ENCODE results near the gene INF2.

The INF2 gene

GRCh38 chr14:104665114-104665656, 24.2 kb upstream of the INF2 start:
- peak; percentile 22; the same call in 2 of the 3 replicates for ATAC-seq
- TF ChIP-seq BACH2 (CRISPR knock-in tag; IDR thresholded peaks at IDR 0.05; ENCODE audit: borderline replicate concordance) (no peak), TCF4 (CRISPR knock-in tag; IDR thresholded peaks at IDR 0.05; ENCODE audit: borderline replicate concordance) (no peak), SNAI2 (CRISPR knock-in tag; IDR thresholded peaks at IDR 0.05) (no peak), ZFP3 (CRISPR knock-in tag; IDR thresholded peaks at IDR 0.05) (no peak)

- TF ChIP-seq PPARA (CRISPR knock-in tag; IDR thresholded peaks at IDR 0.05; ENCODE audit: borderline replicate concordance) (no peak), ZFP3 (CRISPR knock-in tag; IDR thresholded peaks at IDR 0.05) (no peak), OSR1 (CRISPR knock-in tag; IDR thresholded peaks at IDR 0.05) (no peak), GLIS3 (CRISPR knock-in tag; IDR thresholded peaks at IDR 0.05) (no peak), CSDC2 (CRISPR knock-in tag; IDR thresholded peaks at IDR 0.05) (no peak), ZFP30 (CRISPR knock-in tag; IDR thresholded peaks at IDR 0.05) (no peak), TOX (CRISPR knock-in tag; IDR thresholded peaks at IDR 0.05; ENCODE audit: borderline replicate concordance) (no peak), POU6F1 (CRISPR knock-in tag; IDR thresholded peaks at IDR 0.05; ENCODE audit: borderline replicate concordance, low read depth) (no peak), CREB5 (CRISPR knock-in tag; IDR thresholded peaks at IDR 0.05; ENCODE audit: low read depth) (no peak), TSHZ2 (CRISPR knock-in tag; IDR thresholded peaks at IDR 0.05) (no peak)
- peak; percentile 83 for ATAC-seq
These were observed 23.5 kb upstream of the INF2 start for GRCh38 chr14:104665657-104666522.

GRCh38 chr14:104666523-104666895, 22.9 kb upstream of the INF2 start:
- ATAC-seq = peak; percentile 22; the same call in 2 of the 3 replicates

- no peak for ATAC-seq
- TF ChIP-seq ISL1 (CRISPR knock-in tag; IDR thresholded peaks at IDR 0.05) (no peak), TOX (CRISPR knock-in tag; IDR thresholded peaks at IDR 0.05; ENCODE audit: borderline replicate concordance) (no peak), ESRRG (CRISPR knock-in tag; IDR thresholded peaks at IDR 0.05) (no peak), CSRNP3 (CRISPR knock-in tag; IDR thresholded peaks at IDR 0.05) (no peak), PPARA (CRISPR knock-in tag; IDR thresholded peaks at IDR 0.05; ENCODE audit: borderline replicate concordance) (no peak)
These were observed 22.4 kb upstream of the INF2 start for GRCh38 chr14:104666981-104667380.

- ATAC-seq = no peak
- TF ChIP-seq ESRRG (CRISPR knock-in tag; IDR thresholded peaks at IDR 0.05) (no peak), ZNF70 (CRISPR knock-in tag; IDR thresholded peaks at IDR 0.05) (no peak), POU6F1 (CRISPR knock-in tag; IDR thresholded peaks at IDR 0.05; ENCODE audit: borderline replicate concordance, low read depth) (no peak), TSHZ2 (CRISPR knock-in tag; IDR thresholded peaks at IDR 0.05) (no peak), ZNF8 (CRISPR knock-in tag; IDR thresholded peaks at IDR 0.05) (no peak), SNAI2 (CRISPR knock-in tag; IDR thresholded peaks at IDR 0.05) (no peak), ZFP3 (CRISPR knock-in tag; IDR thresholded peaks at IDR 0.05) (no peak), CSDC2 (CRISPR knock-in tag; IDR thresholded peaks at IDR 0.05) (no peak), CSRNP3 (CRISPR knock-in tag; IDR thresholded peaks at IDR 0.05) (no peak)
These were observed 19.7 kb upstream of the INF2 start for GRCh38 chr14:104669697-104670096.

Data from SK-N-SH treated with all-trans-retinoic acid at 6 μM for 48 hours (cell line).